Measurements from ENCODE around the gene HBA2.
"Not testable (repeated sequence)": the region's sequence is repeated elsewhere in the genome, so short reads cannot be mapped to it uniquely, and the experiment has no call there.

Gene HBA2

DNA sequence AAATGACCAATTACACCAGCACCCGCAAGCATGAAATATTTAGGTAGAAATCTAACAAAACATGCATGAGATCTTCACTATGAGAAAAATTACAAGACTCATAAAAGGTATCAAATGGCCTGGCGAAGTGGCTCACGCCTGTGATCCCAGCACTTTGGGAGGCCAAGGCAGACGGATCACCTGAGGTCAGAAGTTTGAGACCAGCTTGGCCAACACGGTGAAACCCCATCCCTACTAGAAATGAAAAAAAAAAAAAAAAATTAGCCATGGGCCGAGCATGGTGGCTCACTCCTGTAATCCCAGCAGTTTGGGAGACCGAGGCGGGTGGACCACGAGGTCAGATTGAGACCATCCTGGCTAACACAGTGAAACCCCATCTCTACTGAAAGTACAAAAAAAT lies 31.4 kb downstream of the HBA2 start:
- DNase-seq: not testable (repeated sequence)

DNA sequence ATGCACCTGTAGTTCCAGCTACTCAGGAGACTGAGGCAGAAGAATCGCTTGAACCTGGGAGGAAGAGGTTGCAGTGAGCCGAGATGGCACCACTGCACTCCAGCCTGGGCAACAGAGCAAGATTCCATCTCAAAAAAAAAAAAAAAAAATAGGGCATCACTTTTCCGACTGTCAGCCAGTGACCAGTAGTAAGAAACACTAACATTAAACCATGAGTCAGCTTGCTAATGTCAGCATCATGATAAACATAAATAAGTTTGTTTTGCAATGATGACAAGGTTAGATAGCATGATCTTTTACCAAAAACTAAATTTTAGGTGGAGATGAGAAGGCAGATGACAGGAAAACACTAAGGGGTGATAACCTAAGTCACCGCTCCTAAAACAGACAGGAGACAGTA lies 36.7 kb downstream of the HBA2 start:
- not testable (repeated sequence) for DNase-seq

DNA sequence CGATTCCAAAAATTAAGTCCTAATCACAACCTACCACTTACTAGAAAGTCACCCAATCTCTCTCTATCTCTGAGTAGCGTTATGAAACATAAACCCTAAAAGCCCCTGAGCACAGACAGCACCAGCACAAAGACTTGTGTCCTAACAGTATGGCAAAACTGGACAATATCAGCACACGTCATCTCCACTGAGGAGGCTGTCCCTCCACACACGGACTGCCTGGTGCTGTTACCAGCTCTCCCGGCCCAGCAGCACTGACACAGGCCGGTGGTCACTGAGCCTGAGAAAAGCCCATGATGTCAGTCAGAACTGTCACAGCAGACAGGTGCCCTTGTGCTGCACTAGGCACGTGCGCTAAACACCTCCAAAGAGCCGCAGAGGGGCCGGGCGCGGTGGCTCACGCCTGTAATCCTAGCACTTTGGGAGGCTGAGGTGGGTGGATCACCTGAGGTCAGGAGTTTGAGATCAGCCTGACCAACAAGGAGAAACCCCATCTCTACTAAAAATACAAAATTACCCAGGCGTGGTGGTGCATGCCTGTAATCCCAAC lies 39.0 kb downstream of the HBA2 start:
- DNase-seq: not testable (repeated sequence)

DNA sequence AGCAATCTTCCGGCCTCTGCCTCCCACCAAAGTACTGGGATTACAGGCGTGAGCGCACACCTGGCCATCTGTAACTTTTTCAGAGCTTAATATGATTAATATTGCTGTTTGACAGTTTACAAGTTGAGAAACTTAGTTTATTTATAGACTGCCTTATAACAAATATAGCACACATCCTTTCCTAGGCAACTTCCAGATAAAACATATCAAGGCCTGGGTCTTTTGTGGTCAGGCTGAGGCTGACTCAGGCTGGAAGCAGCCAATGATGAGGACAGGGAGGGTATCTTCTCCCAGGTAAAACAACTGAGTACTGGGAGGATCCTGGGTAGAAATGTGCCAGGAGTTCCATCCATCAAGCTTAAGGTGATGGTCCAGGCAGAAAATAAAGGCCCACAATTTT lies 40.3 kb downstream of the HBA2 start:
- DNase-seq: no peak

DNA sequence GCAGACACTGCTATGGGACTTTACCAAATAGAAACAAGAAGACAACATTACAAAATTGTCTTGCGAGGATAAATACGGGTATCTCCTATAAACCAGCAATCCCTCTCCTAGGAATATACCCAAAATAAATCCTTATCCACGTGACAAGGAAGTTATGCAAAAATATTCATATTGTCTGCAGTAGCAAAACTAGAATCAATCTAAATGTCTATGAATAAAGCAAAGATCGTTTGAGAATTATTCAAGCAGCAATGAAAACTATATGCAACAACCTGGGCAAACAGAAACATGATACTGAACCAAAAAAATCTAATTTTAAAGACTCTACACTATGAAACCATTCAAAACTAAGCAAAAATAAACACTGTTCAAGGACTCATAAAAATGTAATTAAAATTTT lies 47.3 kb downstream of the HBA2 start:
- DNase-seq: no peak

Data from NCI-H1930 (cell line).